HepG2 (cell line): ENCODE data around the gene PREX1. TPM values are rescaled to one million over a fixed set of nuclear protein-coding genes. Genes with fewer than 3 reads are reported as not detected.

Source experiments
- ATAC-seq: fragments of 200-7000 bp; cut with Tn5 transposase; 3 replicates; pipeline ENCODE4 v1.9.1; 2020; ENCODE audit warnings: mild to moderate bottlenecking, moderate library complexity
- BruUV-seq: library from RNA; stranded (reverse); fragments of 400-500 nt; replicated peaks from 2 replicates; lab custom pipeline; 2021; lab: Mats Ljungman, UMichigan
- CTCF ChIA-PET: fragments of 300-600 bp; formaldehyde crosslinking; extraction: SDS; loops from one replicate; lab custom pipeline; 2021; ENCODE audit warnings: low total read pairs, inconsistent platforms, low intra/inter-chr PET ratio; lab: Yijun Ruan, JAX
- POLR2A ChIA-PET: fragments of 350-600 bp; sonication (Branson Sonifier 250); formaldehyde crosslinking; loops from one replicate; lab custom pipeline; 2020; ENCODE audit warnings: antibody characterized with exemption, inconsistent platforms; lab: Yijun Ruan, JAX
- DNase-seq: peaks from one replicate; pipeline ENCODE4 v3.0.0-alpha.2; 2015; ENCODE audit warnings: low spot score
- FAIRE-seq: peaks from 3 replicates; lab custom pipeline; 2011; peaks lifted over from hg19 to GRCh38; lab: Jason Lieb, UNC
- H2AFZ ChIP-seq: one replicate; pipeline ENCODE4 v1.6.1; 2011; ENCODE audit warnings: low read length, inconsistent platforms
- H3K27ac ChIP-seq: fragments of 300-600 bp; 3 replicates; pipeline ENCODE4 v1.8.0; 2011; ENCODE audit warnings: mixed run types, mild to moderate bottlenecking, mixed read lengths, low read length, inconsistent platforms; ENCODE audit not compliant: insufficient read depth; ENCODE audit errors: extremely low read length
- H3K27me3 ChIP-seq, 2 experiments: fragments of 200-600 bp in 1 of 2; 2 replicates in 1 of 2; 3 replicates in 1 of 2; pipeline versions ENCODE4 v1.6.0 to v1.8.0; 2011; ENCODE audit warnings: low read length in 2 of 2, mild to moderate bottlenecking in 2 of 2, moderate library complexity in 2 of 2, inconsistent platforms in 1 of 2; ENCODE audit not compliant: insufficient read depth in 2 of 2, control insufficient read depth in 1 of 2
- H3K36me3 ChIP-seq, 2 experiments: fragments of 200-600 bp in 1 of 2; replicated peaks in 1 of 2; 2 replicates in 1 of 2; 3 replicates in 1 of 2; pipeline versions ENCODE4 v1.5.1 to v1.8.0; 2011; ENCODE audit warnings: low read length in 2 of 2, inconsistent platforms in 1 of 2; ENCODE audit not compliant: insufficient read depth in 2 of 2, control insufficient read depth in 1 of 2
- H3K4me1 ChIP-seq: 2 replicates; pipeline ENCODE4 v1.5.1; 2012; ENCODE audit warnings: low read length, inconsistent platforms; ENCODE audit not compliant: insufficient read depth
- H3K4me2 ChIP-seq: 2 replicates; pipeline ENCODE4 v1.6.0; 2011; ENCODE audit warnings: low read depth, low read length, inconsistent platforms
- H3K4me3 ChIP-seq, 3 experiments: fragments of 200-600 bp in 1 of 3; sonication (generic), shearing (Covaris generic) in 1 of 3; replicated peaks in 1 of 3; 2 replicates each; pipeline ENCODE4 v1.5.1; 2011 to 2016; ENCODE audit warnings: low read length in 3 of 3, inconsistent platforms in 2 of 3, low read depth in 2 of 3, mild to moderate bottlenecking in 2 of 3, control low read depth in 1 of 3, mixed read lengths in 1 of 3; ENCODE audit not compliant: insufficient read depth in 1 of 3
- H3K79me2 ChIP-seq: one replicate; pipeline ENCODE4 v1.6.1; 2011; ENCODE audit warnings: low read length, inconsistent platforms; ENCODE audit not compliant: insufficient read depth
- H3K9ac ChIP-seq: 2 replicates; pipeline ENCODE4 v1.6.0; 2011; ENCODE audit warnings: mild to moderate bottlenecking, low read depth, low read length, inconsistent platforms; ENCODE audit not compliant: insufficient read depth
- H3K9me3 ChIP-seq: 2 replicates; pipeline ENCODE4 v1.5.1; 2012; ENCODE audit warnings: mild to moderate bottlenecking, low read length
- H4K20me1 ChIP-seq: 2 replicates; pipeline ENCODE4 v1.6.0; 2011; ENCODE audit warnings: inconsistent platforms, mild to moderate bottlenecking, low read length, moderate library complexity; ENCODE audit not compliant: insufficient read depth
- ATF7-NPFF ChIP-seq: sonication (generic); formaldehyde crosslinking; IDR thresholded peaks from 2 replicates; pipeline ENCODE4 v1.8.1; 2023; ENCODE audit warnings: mild to moderate bottlenecking, low read depth, missing genetic modification reagents, moderate library complexity
- CC2D1A ChIP-seq: sonication (generic); formaldehyde crosslinking; IDR thresholded peaks from 2 replicates; pipeline ENCODE4 v1.8.1; 2023; ENCODE audit warnings: mild to moderate bottlenecking, missing genetic modification reagents
- DBP ChIP-seq: sonication (generic); formaldehyde crosslinking; IDR thresholded peaks from 2 replicates; pipeline ENCODE4 v1.4.0; 2020; ENCODE audit warnings: missing genetic modification reagents; ENCODE audit errors: not compliant biosample characterization
- HMG20B ChIP-seq: conservative IDR thresholded peaks from 2 replicates; pipeline ENCODE4 v1.6.1; 2016; ENCODE audit warnings: missing genetic modification reagents, missing compliant biosample characterization
- MAFF ChIP-seq: IDR thresholded peaks from 2 replicates; pipeline ENCODE4 v1.6.1; 2011; ENCODE audit warnings: low read depth, low read length, improper control_type of control experiment
- MAFG ChIP-seq: sonication (generic); formaldehyde crosslinking; IDR thresholded peaks from 2 replicates; pipeline ENCODE4 v1.5.1; 2020; ENCODE audit warnings: mild to moderate bottlenecking, missing genetic modification reagents
- MXD4 ChIP-seq: IDR thresholded peaks from 2 replicates; pipeline ENCODE4 v1.6.1; 2016; ENCODE audit warnings: mild to moderate bottlenecking, missing biosample characterization, missing genetic modification reagents
- SNAI1 ChIP-seq: sonication (generic); formaldehyde crosslinking; IDR thresholded peaks from 2 replicates; pipeline ENCODE4 v1.5.0; 2020; ENCODE audit warnings: mild to moderate bottlenecking, missing genetic modification reagents, borderline replicate concordance
- YEATS4 ChIP-seq: sonication (generic); formaldehyde crosslinking; IDR thresholded peaks from 2 replicates; pipeline ENCODE4 v1.4.0; 2020; ENCODE audit warnings: missing genetic modification reagents, borderline replicate concordance
- ZBTB43 ChIP-seq: sonication (generic); formaldehyde crosslinking; conservative IDR thresholded peaks from 2 replicates; pipeline ENCODE4 v1.4.0; 2020; ENCODE audit warnings: missing genetic modification reagents
- ZNF256 ChIP-seq: sonication (generic); formaldehyde crosslinking; conservative IDR thresholded peaks from 2 replicates; pipeline ENCODE4 v1.4.0; 2020; ENCODE audit warnings: missing genetic modification reagents
- ZNF552 ChIP-seq: sonication (generic); formaldehyde crosslinking; IDR thresholded peaks from 2 replicates; pipeline ENCODE4 v1.9.0; 2022; ENCODE audit warnings: missing genetic modification reagents, mild to moderate bottlenecking, borderline replicate concordance
- WGBS: methylation state at CpG from one replicate; pipeline ENCODE4 v1.1.6; 2017; ENCODE audit warnings: low lambda C conversion rate; 5-methylcytosine and 5-hydroxymethylcytosine counted together
- in situ Hi-C: cut with HindIII; loops from 2 replicates; pipeline ENCODE4 v1.10.0; 2017; ENCODE audit warnings: low pct_unique_long_range_greater_than_20kb; ENCODE audit not compliant: extremely low pct_ligation_motif_present
- intact Hi-C: fragments of 100-400 bp; cut with micrococcal nuclease; formaldehyde crosslinking; loops from one replicate; pipeline ENCODE4 v1.10.0; 2022; ENCODE audit not compliant: unreplicated experiment
- polyA plus RNA-seq, 8 experiments: library from polyadenylated mRNA; depleted of rRNA in 3 of 8; stranded (reverse) in 7 of 8; unstranded in 1 of 8; fragments of >200 nt; fragmentation: Illumina TruSeq in 4 of 8; extraction: Trizol in 4 of 8; gene quantifications; 2 replicates each; pipeline versions ENCODE4 v1.2.1 to v1.2.3, GENCODE V29; 2011 to 2016; ENCODE audit warnings: low read depth in 4 of 8, missing spikeins in 1 of 8, mixed read lengths in 1 of 8; ENCODE audit not compliant: insufficient read depth in 1 of 8
- total RNA-seq, 5 experiments: library from RNA; depleted of rRNA; stranded (reverse); fragments of >200 nt; fragmentation: Illumina TruSeq; extraction: Trizol; gene quantifications; 2 replicates each; pipeline ENCODE4 v1.2.3, GENCODE V29; 2016; ENCODE audit warnings: low read depth in 1 of 5
- TF ChIP-seq, protein P1 (sequence below): sonication (generic); formaldehyde crosslinking; IDR thresholded peaks from 2 replicates; pipeline ENCODE4 v1.5.0; 2020; ENCODE audit warnings: missing genetic modification reagents, mild to moderate bottlenecking, borderline replicate concordance

Gene PREX1
- total and polyA plus RNA-seq, 2 of the 13 experiments (the other 11 are each of a cell fraction or from before 2014, with no cell fraction given), result 0.02 to 0.04 TPM

- no peak overlapping the region for H3K27ac ChIP-seq
- WGBS, result 49% methylated on average over 2 of the region's 2 CpGs
- DNase-seq (no peak), ATAC-seq (no peak), FAIRE-seq (no peak)
- H3K27me3 ChIP-seq, result peaks cover 4 to 23% of the 10 kb centered on the region in 2 experiments; a peak in 3 of 5 replicates
- ChIA-PET CTCF (no interaction called here), POLR2A (no interaction called here)
- in situ Hi-C loops, result no loop called here
- no peak overlapping the region for H3K4me2 ChIP-seq
- peaks cover 21% of the 10 kb centered on the region for H3K4me1 ChIP-seq
- H4K20me1 ChIP-seq, result no peaks in the 10 kb centered on the region
- H3K79me2 ChIP-seq, result no peaks in the 10 kb centered on the region
- BruUV-seq, result no TSS peak
- H3K36me3 ChIP-seq, result no peaks in the 10 kb centered on the region
- no peaks in the 10 kb centered on the region for H3K9me3 ChIP-seq
- no peak overlapping the region for H3K9ac ChIP-seq
- intact Hi-C loops, result no loop called here
- no peak for TF ChIP-seq YEATS4 (CRISPR knock-in tag)
- no peak for TF ChIP-seq CC2D1A (CRISPR knock-in tag)
- TF ChIP-seq HMG20B, result no peak
- TF ChIP-seq MAFF, result no peak
- TF ChIP-seq ZNF552 (CRISPR knock-in tag), result no peak
- TF ChIP-seq ZNF256 (CRISPR knock-in tag), result no peak
- TF ChIP-seq ZBTB43, result no peak
- TF ChIP-seq ATF7-NPFF, result no peak
- TF ChIP-seq, protein P1, sequence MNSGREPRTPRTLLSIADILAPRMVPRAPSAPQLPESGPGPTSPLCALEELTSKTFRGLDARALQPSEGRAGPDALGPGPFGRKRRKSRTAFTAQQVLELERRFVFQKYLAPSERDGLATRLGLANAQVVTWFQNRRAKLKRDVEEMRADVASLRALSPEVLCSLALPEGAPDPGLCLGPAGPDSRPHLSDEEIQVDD, result no peak
- no peak for TF ChIP-seq MAFG
- no peak for TF ChIP-seq SNAI1
- TF ChIP-seq MXD4 (CRISPR knock-in tag), result no peak
- no peak for TF ChIP-seq DBP (CRISPR knock-in tag)
- no peak overlapping the region for H3K4me3 ChIP-seq
- H2AFZ ChIP-seq, result no peak overlapping the region
Observed at GRCh38 chr20:48849299-48849698, 21.5 kb upstream of the PREX1 start.
